H1 (cell line): ENCODE results near the gene FAM200B. TPM values are rescaled to one million over a fixed set of nuclear protein-coding genes. Genes with fewer than 3 reads are reported as not detected.
A peak's percentile ranks its signal among the peaks of the same experiment; 100 is the strongest.

ENCODE experiments used
- CTCF ChIA-PET: fragments of 300-600 bp; sonication (Branson Sonifier 250); formaldehyde crosslinking; loops from one replicate; lab custom pipeline; 2021; ENCODE audit not compliant: partially characterized antibody; lab: Charles Lee
- POLR2A ChIA-PET: fragments of 300-600 bp; sonication (Branson Sonifier 250); formaldehyde crosslinking; loops from one replicate; lab custom pipeline; 2021; ENCODE audit warnings: inconsistent platforms; ENCODE audit not compliant: partially characterized antibody; lab: Charles Lee
- DNase-seq, 2 experiments: peaks; one replicate each; pipeline versions ENCODE4 v3.0.0 to v3.0.0-alpha.2; 2010 to 2022; ENCODE audit warnings: low spot score in 2 of 2, low read depth in 1 of 2, mixed read lengths in 1 of 2
- FAIRE-seq: peaks from 2 replicates; lab custom pipeline; 2011; peaks lifted over from hg19 to GRCh38; lab: Jason Lieb, UNC
- H2AFZ ChIP-seq: 2 replicates; pipeline ENCODE4 v1.8.1; 2012; ENCODE audit warnings: low read length, inconsistent platforms
- H2AK5ac ChIP-seq: 2 replicates; pipeline ENCODE4 v1.6.1; 2013; ENCODE audit warnings: low read depth, low read length
- H2BK120ac ChIP-seq: replicated peaks from 2 replicates; pipeline ENCODE3; 2013; ENCODE audit warnings: low read depth, low read length, inconsistent platforms
- H2BK12ac ChIP-seq: 2 replicates; pipeline ENCODE4 v1.6.1; 2013; ENCODE audit warnings: low read depth, low read length
- H2BK15ac ChIP-seq: 2 replicates; pipeline ENCODE4 v1.6.1; 2013; ENCODE audit warnings: low read length
- H2BK20ac ChIP-seq: 2 replicates; pipeline ENCODE4 v1.6.1; 2013; ENCODE audit warnings: low read length
- H2BK5ac ChIP-seq: 2 replicates; pipeline ENCODE4 v1.6.1; 2013; ENCODE audit warnings: low read depth, low read length
- H3K14ac ChIP-seq: 2 replicates; pipeline ENCODE4 v1.6.1; 2013; ENCODE audit warnings: inconsistent platforms; ENCODE audit not compliant: insufficient read length
- H3K18ac ChIP-seq: 2 replicates; pipeline ENCODE4 v1.6.1; 2013; ENCODE audit warnings: low read length; ENCODE audit errors: extremely low read depth
- H3K23ac ChIP-seq: 2 replicates; pipeline ENCODE4 v1.6.1; 2013; ENCODE audit warnings: inconsistent platforms; ENCODE audit not compliant: insufficient read length
- H3K23me2 ChIP-seq: 2 replicates; pipeline ENCODE4 v1.6.1; 2013; ENCODE audit warnings: low read depth, low read length
- H3K27ac ChIP-seq: 2 replicates; pipeline ENCODE4 v1.6.1; 2011; ENCODE audit warnings: low read depth, low read length, inconsistent platforms
- H3K27me3 ChIP-seq, 4 experiments: replicated peaks in 1 of 4; 1 replicate in 1 of 4; 2 replicates in 3 of 4; pipeline versions ENCODE4 v1.6.1 to v1.8.1; 2011 to 2013; ENCODE audit warnings: low read length in 3 of 4, mild to moderate bottlenecking in 3 of 4, inconsistent platforms in 2 of 4, mixed read lengths in 2 of 4, moderate library complexity in 1 of 4; ENCODE audit not compliant: control insufficient read depth in 3 of 4, insufficient read depth in 3 of 4; ENCODE audit errors: extremely low read depth in 1 of 4
- H3K36me3 ChIP-seq, 4 experiments: 2 replicates each; pipeline versions ENCODE4 v1.6.1 to v1.8.1; 2011 to 2013; ENCODE audit warnings: mild to moderate bottlenecking in 4 of 4, low read length in 3 of 4, moderate library complexity in 2 of 4, control low read depth in 1 of 4, inconsistent platforms in 1 of 4; ENCODE audit not compliant: insufficient read depth in 4 of 4, control insufficient read depth in 2 of 4
- H3K4ac ChIP-seq: replicated peaks from 2 replicates; pipeline ENCODE3; 2013; ENCODE audit warnings: low read length, low read depth, mixed read lengths, inconsistent platforms; ENCODE audit not compliant: insufficient read length
- H3K4me1 ChIP-seq, 4 experiments: replicated peaks in 1 of 4; 1 replicate in 1 of 4; 2 replicates in 3 of 4; pipeline versions ENCODE4 v1.6.1 to v1.8.1; 2011 to 2013; ENCODE audit warnings: low read length in 3 of 4, inconsistent platforms in 2 of 4, mixed read lengths in 1 of 4; ENCODE audit not compliant: insufficient read depth in 4 of 4, control insufficient read depth in 3 of 4
- H3K4me2 ChIP-seq, 2 experiments: 2 replicates each; pipeline versions ENCODE4 v1.6.1 to v1.8.1; 2011 to 2013; ENCODE audit warnings: low read depth in 2 of 2, low read length in 2 of 2, control low read depth in 1 of 2, inconsistent platforms in 1 of 2, mild to moderate bottlenecking in 1 of 2; ENCODE audit not compliant: insufficient read depth in 1 of 2
- H3K4me3 ChIP-seq, 4 experiments: fragments of 200-600, 300-600 bp in 1 of 4; sonication (generic), shearing (Covaris generic), sonication (Bioruptor Twin) in 1 of 4; 2 replicates each; pipeline versions ENCODE4 v1.5.1 to v1.8.1; 2011 to 2016; ENCODE audit warnings: low read length in 4 of 4, low read depth in 3 of 4, control low read depth in 2 of 4, inconsistent platforms in 2 of 4, mild to moderate bottlenecking in 2 of 4, mixed read lengths in 1 of 4, moderate library complexity in 1 of 4; ENCODE audit not compliant: insufficient read depth in 2 of 4; ENCODE audit errors: extremely low read depth in 1 of 4
- H3K56ac ChIP-seq: replicated peaks from 2 replicates; pipeline ENCODE3; 2013; ENCODE audit warnings: low read depth, mild to moderate bottlenecking, mixed read lengths, low read length, inconsistent platforms; ENCODE audit not compliant: insufficient read length
- H3K79me1 ChIP-seq: 2 replicates; pipeline ENCODE4 v1.6.1; 2013; ENCODE audit warnings: low read depth, low read length, control low read depth
- H3K79me2 ChIP-seq, 2 experiments: 2 replicates each; pipeline versions ENCODE4 v1.6.1 to v1.8.1; 2012 to 2013; ENCODE audit warnings: low read length in 2 of 2, mild to moderate bottlenecking in 2 of 2, inconsistent platforms in 1 of 2; ENCODE audit not compliant: insufficient read depth in 2 of 2, control insufficient read depth in 1 of 2
- H3K9ac ChIP-seq, 4 experiments: replicated peaks in 1 of 4; 1 replicate in 1 of 4; 2 replicates in 3 of 4; pipeline versions ENCODE4 v1.6.1 to v1.8.1; 2011 to 2013; ENCODE audit warnings: low read depth in 3 of 4, low read length in 3 of 4, control low read depth in 2 of 4, mild to moderate bottlenecking in 2 of 4, moderate library complexity in 2 of 4, inconsistent platforms in 1 of 4; ENCODE audit errors: extremely low read depth in 1 of 4
- H3K9me3 ChIP-seq, 2 experiments: 2 replicates each; pipeline versions ENCODE4 v1.6.1 to v1.8.1; 2012 to 2013; ENCODE audit warnings: mild to moderate bottlenecking in 2 of 2, moderate library complexity in 2 of 2, control low read depth in 1 of 2, inconsistent platforms in 1 of 2, low read depth in 1 of 2, low read length in 1 of 2, mixed read lengths in 1 of 2; ENCODE audit not compliant: insufficient read depth in 2 of 2
- H4K20me1 ChIP-seq, 2 experiments: replicated peaks in 1 of 2; 2 replicates each; pipeline versions ENCODE3 to v1.8.1; 2011 to 2013; ENCODE audit warnings: inconsistent platforms in 2 of 2, low read length in 2 of 2, mild to moderate bottlenecking in 1 of 2; ENCODE audit not compliant: insufficient read depth in 2 of 2, control insufficient read depth in 1 of 2
- H4K5ac ChIP-seq: 2 replicates; pipeline ENCODE4 v1.6.1; 2013; ENCODE audit warnings: low read length, low read depth, mixed read lengths, inconsistent platforms; ENCODE audit not compliant: insufficient read length
- H4K8ac ChIP-seq: 2 replicates; pipeline ENCODE4 v1.8.0; 2013; ENCODE audit warnings: mild to moderate bottlenecking, moderate library complexity, low read length, inconsistent platforms; ENCODE audit not compliant: insufficient read depth; ENCODE audit errors: extremely low read depth
- H4K91ac ChIP-seq: replicated peaks from 2 replicates; pipeline ENCODE3; 2013; ENCODE audit warnings: low read length, mixed read lengths, inconsistent platforms; ENCODE audit not compliant: insufficient read length
- ATF3 ChIP-seq: IDR thresholded peaks from 2 replicates; pipeline ENCODE4 v1.6.1; 2011; ENCODE audit warnings: low read depth, mild to moderate bottlenecking, low read length; ENCODE audit not compliant: insufficient read depth
- BACH1 ChIP-seq: IDR thresholded peaks from 2 replicates; pipeline ENCODE4 v1.6.1; 2012; ENCODE audit warnings: low read length, improper control_type of control experiment
- CBX5 ChIP-seq: fragments of 300-800, 300-1000 bp; sonication (generic); IDR thresholded peaks from 2 replicates; pipeline ENCODE4 v1.7.1; 2016; ENCODE audit warnings: antibody characterized with exemption, low read length, low read depth
- E2F6 ChIP-seq: IDR thresholded peaks from 2 replicates; pipeline ENCODE4 v1.6.1; 2012; ENCODE audit warnings: inconsistent platforms
- HDAC6 ChIP-seq: IDR thresholded peaks from one replicate; pipeline ENCODE4 v1.7.1; 2012; ENCODE audit warnings: low read depth, mild to moderate bottlenecking, inconsistent platforms, low read length, moderate library complexity
- RAD21 ChIP-seq, 2 experiments: IDR thresholded peaks in 1 of 2; conservative IDR thresholded peaks in 1 of 2; 2 replicates each; pipeline ENCODE4 v1.6.1; 2011; ENCODE audit warnings: low read depth in 2 of 2, low read length in 2 of 2, improper control_type of control experiment in 1 of 2, inconsistent platforms in 1 of 2, mild to moderate bottlenecking in 1 of 2, moderate library complexity in 1 of 2
- SRF ChIP-seq: IDR thresholded peaks from 2 replicates; pipeline ENCODE4 v1.6.1; 2011; ENCODE audit warnings: mild to moderate bottlenecking, low read depth, low read length, moderate library complexity
- TBP ChIP-seq: IDR thresholded peaks from 2 replicates; pipeline ENCODE4 v1.6.1; 2011; ENCODE audit warnings: low read depth, low read length, improper control_type of control experiment
- TEAD4 ChIP-seq: IDR thresholded peaks from 2 replicates; pipeline ENCODE4 v1.6.1; 2012; ENCODE audit warnings: low read depth, low read length, inconsistent platforms, mixed read lengths
- WGBS, 2 experiments: shearing (Covaris generic) in 1 of 2; methylation state at CpG; one replicate each; pipeline versions ENCODE4 v1.1.6 to v1.1.7; 2013 to 2015; ENCODE audit warnings: low lambda C conversion rate in 2 of 2, mixed read lengths in 2 of 2, inconsistent platforms in 1 of 2, low coverage in 1 of 2, missing lambda C conversion rate in 1 of 2; ENCODE audit not compliant: insufficient replicate concordance in 2 of 2, insufficient coverage in 1 of 2, insufficient read length in 1 of 2; ENCODE audit errors: extremely low coverage in 1 of 2, missing lambda C conversion rate in 1 of 2; 5-methylcytosine and 5-hydroxymethylcytosine counted together
- polyA plus RNA-seq, 7 experiments: library from polyadenylated mRNA; depleted of rRNA in 3 of 7; stranded (reverse) in 5 of 7; unstranded in 2 of 7; fragments of >200 nt in 5 of 7; fragments of 200-250 nt in 2 of 7; gene quantifications; 1 replicate in 5 of 7; 2 replicates in 1 of 7; 4 replicates in 1 of 7; pipeline versions ENCODE4 v1.2.1 to v1.2.3, GENCODE V29; 2011 to 2013; ENCODE audit warnings: missing spikeins in 2 of 7, mixed read lengths in 2 of 7
- total RNA-seq: library from RNA; stranded (reverse); fragmentation: NEBNext Ultra II Directional; extraction: Animal tissue kit (Norgen Biotek cat#: 25700); gene quantifications from 2 replicates; pipeline ENCODE4 v1.2.1, GENCODE V29; 2021

The FAM200B gene
- total and polyA plus RNA-seq, 2 of the 8 experiments (the other 6 are each of a cell fraction or from before 2014, with no cell fraction given), result 10.7 to 23.7 TPM

GRCh38 chr4:15695240-15695699, 13.6 kb downstream of the FAM200B start:
- H3K18ac ChIP-seq, result no peak overlapping the region
- H2BK5ac ChIP-seq, result no peak overlapping the region
- H2BK15ac ChIP-seq, result no peak overlapping the region
- H2BK20ac ChIP-seq, result no peak overlapping the region
- peak overlapping the region in 1 of 2 experiments; percentile 37; a peak in 2 of 4 replicates for H3K4me2 ChIP-seq
- peaks cover 2 to 11% (median 5%) of the 10 kb centered on the region in 4 experiments; a peak in 4 of 7 replicates for H3K4me1 ChIP-seq
- H3K36me3 ChIP-seq, result no peaks in the 10 kb centered on the region
- no peaks in the 10 kb centered on the region for H3K27me3 ChIP-seq
- no peaks in the 10 kb centered on the region; a peak in 1 of 4 replicates for H3K9me3 ChIP-seq
- no peaks in the 10 kb centered on the region for H3K79me2 ChIP-seq
- H3K79me1 ChIP-seq, result no peaks in the 10 kb centered on the region
- H3K27ac ChIP-seq, result no peak overlapping the region
- H2BK12ac ChIP-seq, result no peak overlapping the region
- no peak overlapping the region for H3K4ac ChIP-seq
- 0 out of 2 replicates have a peak overlapping the region, but pooled peaks have one; percentile 42 for H2AFZ ChIP-seq
- H3K56ac ChIP-seq, result no peak overlapping the region
- WGBS, 2 experiments, result 81% methylated on average over 10 of the region's 10 CpGs; no CpG with 5 or more reads in 1 of the 2 experiments
- H4K8ac ChIP-seq, result no peak overlapping the region
- no peak overlapping the region for H3K14ac ChIP-seq
- no peak overlapping the region for H2BK120ac ChIP-seq
- H4K5ac ChIP-seq, result no peak overlapping the region
- no peaks in the 10 kb centered on the region for H4K20me1 ChIP-seq
- no peak overlapping the region for H3K9ac ChIP-seq
- DNase-seq, result no peak
- no peak overlapping the region for H3K4me3 ChIP-seq
- no peak overlapping the region for H2AK5ac ChIP-seq
- no peak overlapping the region for H3K23ac ChIP-seq
- ChIA-PET POLR2A (interaction anchor here (0.6 to 1.3 kb wide), 6 partner anchors 8 to 850 kb away, joined by 3 to 7 read pairs (median 3); partner anchors contain the start of gene FAM200B), CTCF (interaction anchor here (0.6 to 2.0 kb wide), 7 partner anchors 10 to 1797 kb away, joined by 3 to 5 read pairs (median 4); partner anchors contain the start of gene FAM200B)
- no peaks in the 10 kb centered on the region; the same call in 1 of the 2 replicates for H3K23me2 ChIP-seq
- peak; percentile 74 for FAIRE-seq
- no peak overlapping the region for H4K91ac ChIP-seq
- no peak for TF ChIP-seq CBX5
- no peak for TF ChIP-seq RAD21 (IDR thresholded peaks at IDR 0.05 in 1 of 2, conservative IDR thresholded peaks at IDR 0.05 in 1 of 2; ENCODE audit: low read depth in 2 of 2, low read length in 2 of 2)
- no peak for TF ChIP-seq ATF3
- no peak for TF ChIP-seq HDAC6
- TF ChIP-seq TEAD4, result peak; percentile 94
- no peak for TF ChIP-seq E2F6
- TF ChIP-seq SRF, result no peak
- no peak for TF ChIP-seq TBP
- TF ChIP-seq BACH1, result no peak
